HL-60/S4 treated with retinoic acid at 250 ng/mL for 4 days and 3 days (cell line): ENCODE data around the gene PSMB3.
"Not testable (repeated sequence)": the region's sequence is repeated elsewhere in the genome, so short reads cannot be mapped to it uniquely, and the experiment has no call there.

Experiments
- in situ Hi-C: fragments of 300-500 bp; cut with MboI; formaldehyde crosslinking; loops from 2 replicates; pipeline ENCODE4 v1.7.0; 2022; ENCODE audit warnings: low sequenced_read_pairs

The PSMB3 gene

DNA sequence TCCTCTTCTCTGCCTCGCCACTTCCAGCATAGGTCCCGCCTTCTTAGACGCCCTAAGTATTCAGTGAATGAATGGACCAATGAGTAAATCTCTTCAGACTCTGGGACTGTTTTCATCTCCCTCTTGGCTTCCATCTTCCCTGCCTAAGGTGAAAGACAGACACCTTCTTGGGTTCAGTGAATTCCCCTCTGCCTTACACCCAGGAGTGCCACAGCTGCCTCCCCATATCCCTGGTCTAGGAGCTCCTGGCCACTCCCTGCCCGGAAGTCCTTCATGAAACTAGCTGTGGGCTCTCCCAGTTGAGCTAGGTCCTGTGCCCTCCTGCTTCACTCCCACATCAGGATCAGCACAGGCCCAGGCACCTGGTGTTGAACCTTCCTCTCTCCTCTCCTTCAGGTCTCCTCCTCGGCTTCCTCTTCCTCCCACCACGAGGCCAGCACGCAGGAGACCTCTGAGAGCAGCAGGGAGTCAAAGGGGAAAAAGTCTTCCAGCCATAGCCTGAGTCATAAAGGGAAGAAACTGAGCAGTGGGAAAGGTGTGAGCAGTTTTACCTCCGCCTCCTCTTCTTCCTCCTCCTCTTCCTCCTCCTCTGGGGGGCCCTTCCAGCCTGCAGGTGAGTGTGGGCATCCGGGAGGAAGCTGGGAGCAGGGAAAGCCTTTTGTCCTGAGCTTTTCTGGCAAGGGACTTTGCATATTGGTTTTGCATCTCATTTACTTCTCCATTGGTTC lies 37.2 kb upstream of the PSMB3 start:
- in situ Hi-C loops: no loop called here

DNA sequence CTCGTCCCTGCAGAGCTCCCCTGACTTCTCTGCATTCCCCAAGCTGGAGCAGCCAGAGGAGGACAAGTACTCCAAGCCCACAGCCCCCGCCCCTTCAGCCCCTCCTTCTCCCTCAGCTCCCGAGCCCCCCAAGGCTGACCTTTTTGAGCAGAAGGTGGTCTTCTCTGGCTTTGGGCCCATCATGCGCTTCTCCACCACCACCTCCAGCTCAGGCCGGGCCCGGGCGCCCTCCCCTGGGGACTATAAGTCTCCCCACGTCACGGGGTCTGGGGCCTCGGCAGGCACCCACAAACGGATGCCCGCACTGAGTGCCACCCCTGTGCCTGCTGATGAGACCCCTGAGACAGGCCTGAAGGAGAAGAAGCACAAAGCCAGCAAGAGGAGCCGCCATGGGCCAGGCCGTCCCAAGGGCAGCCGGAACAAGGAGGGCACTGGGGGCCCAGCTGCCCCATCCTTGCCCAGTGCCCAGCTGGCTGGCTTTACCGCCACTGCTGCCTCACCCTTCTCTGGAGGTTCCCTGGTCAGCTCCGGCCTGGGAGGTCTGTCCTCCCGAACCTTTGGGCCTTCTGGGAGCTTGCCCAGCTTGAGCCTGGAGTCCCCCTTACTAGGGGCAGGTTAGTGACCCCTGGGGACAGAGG lies 36.1 kb upstream of the PSMB3 start:
- in situ Hi-C loops: no loop called here

DNA sequence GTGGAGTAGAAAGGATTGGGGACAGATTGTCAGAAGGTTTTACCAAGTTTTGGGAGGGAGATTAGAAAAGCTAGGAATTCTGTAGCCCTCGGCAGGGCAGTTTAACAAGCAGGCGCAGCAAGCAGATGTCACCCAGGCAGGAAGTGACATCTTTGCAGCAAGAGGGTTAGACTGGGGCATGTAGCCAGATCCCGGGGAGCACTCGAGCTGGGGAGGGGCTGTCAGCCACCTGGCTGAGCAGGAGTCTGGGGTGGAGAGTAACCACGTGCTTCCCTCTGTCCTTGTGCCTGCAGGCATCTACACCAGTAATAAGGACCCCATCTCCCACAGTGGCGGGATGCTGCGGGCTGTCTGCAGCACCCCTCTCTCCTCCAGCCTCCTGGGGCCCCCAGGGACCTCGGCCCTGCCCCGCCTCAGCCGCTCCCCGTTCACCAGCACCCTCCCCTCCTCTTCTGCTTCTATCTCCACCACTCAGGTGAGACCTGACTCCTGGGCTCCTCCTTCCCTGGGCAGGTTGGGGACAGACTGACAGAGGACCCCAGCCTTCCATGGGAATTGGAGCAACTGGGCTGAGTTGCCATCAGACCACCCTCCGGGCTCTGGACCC lies 35.3 kb upstream of the PSMB3 start:
- in situ Hi-C loops: no loop called here

DNA sequence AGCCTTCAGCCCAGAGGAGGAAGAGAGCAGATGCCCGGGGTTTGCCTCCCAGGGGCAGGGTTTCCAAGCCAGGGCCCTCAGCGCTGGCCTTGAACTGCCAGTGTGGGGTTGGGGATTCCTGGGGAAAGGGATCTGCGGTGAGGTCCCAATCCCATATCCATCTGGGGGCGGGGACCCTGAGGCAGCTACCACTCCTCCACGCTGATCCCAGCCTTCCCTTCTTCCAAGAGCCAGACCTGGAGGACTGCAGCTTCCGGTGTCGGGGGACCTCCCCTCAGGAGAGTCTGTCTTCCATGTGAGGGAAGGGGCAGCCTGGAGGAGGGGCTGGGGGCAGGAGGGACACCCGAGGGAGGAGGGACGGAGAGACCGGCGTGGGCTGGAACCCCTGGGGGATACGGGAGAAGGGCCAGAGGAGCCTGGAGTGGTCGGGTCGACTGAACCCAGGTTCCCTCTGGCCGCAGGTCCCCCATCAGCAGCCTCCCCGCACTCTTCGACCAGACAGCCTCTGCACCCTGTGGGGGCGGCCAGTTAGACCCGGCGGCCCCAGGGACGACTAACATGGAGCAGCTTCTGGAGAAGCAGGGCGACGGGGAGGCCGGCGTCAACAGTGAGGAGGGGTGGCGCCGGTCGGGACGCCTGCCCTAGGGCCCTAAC lies 33.1 kb upstream of the PSMB3 start:
- in situ Hi-C loops: no loop called here

DNA sequence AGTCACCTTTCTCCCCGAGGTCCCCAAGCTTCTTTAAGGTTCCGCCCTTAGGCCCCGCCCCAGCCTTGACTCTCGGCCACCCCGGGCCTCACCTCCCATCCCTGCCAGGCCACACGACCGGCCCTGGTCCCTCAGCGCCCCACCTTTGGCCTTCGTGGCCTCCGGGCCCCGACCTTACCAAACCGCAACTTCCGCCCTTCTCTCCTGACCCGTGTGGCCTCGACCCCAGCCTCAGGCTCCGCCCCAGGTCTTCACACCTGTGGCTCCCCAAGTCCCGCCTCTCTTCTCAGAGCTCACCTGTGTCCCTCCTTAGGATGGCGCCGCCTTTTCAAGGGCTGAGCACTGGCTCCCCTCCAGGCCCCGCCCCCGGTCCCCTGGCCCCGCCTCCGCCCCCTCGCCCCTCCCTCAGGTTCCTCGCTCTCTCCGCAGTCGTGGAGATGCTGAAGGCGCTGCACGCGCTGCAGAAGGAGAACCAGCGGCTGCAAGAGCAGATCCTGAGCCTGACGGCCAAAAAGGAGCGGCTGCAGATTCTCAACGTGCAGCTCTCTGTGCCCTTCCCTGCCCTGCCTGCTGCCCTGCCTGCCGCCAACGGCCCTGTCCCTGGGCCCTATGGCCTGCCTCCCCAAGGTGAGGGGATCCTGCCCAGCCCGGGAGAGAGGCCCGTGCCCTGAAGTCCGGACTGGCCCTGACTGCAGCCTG lies 32.4 kb upstream of the PSMB3 start:
- in situ Hi-C loops: no loop called here

DNA sequence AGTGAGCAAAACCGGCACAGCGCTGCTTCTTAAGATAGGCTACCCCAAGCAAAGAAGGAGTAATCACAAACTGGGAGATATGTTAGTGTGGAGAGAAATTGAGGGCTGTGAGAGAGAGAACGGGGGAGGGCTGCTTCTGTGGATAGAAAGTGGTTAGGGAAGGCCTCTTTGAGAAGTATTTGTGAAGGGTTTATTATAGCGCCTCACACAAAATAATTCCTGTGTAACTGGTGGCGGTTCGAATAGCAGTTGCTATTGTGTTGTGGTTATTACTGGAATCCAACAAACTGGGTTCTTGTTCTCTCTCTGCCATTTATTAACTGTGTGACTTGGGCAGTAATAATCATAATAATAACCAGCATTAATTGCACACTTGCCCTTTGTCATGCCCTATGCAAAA lies 31.6 kb upstream of the PSMB3 start:
- in situ Hi-C loops: no loop called here

DNA sequence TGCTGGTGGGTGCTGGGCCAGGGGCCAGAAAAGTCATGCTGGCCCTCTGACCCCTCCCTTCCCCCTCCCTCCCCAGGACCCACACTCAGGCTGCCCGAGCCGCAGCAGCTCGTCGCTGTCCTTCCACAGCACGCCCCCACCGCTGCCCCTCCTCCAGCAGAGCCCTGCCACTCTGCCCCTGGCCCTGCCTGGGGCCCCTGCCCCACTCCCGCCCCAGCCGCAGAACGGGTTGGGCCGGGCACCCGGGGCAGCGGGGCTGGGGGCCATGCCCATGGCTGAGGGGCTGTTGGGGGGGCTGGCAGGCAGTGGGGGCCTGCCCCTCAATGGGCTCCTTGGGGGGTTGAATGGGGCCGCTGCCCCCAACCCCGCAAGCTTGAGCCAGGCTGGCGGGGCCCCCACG lies 30.7 kb upstream of the PSMB3 start:
- in situ Hi-C loops: no loop called here

DNA sequence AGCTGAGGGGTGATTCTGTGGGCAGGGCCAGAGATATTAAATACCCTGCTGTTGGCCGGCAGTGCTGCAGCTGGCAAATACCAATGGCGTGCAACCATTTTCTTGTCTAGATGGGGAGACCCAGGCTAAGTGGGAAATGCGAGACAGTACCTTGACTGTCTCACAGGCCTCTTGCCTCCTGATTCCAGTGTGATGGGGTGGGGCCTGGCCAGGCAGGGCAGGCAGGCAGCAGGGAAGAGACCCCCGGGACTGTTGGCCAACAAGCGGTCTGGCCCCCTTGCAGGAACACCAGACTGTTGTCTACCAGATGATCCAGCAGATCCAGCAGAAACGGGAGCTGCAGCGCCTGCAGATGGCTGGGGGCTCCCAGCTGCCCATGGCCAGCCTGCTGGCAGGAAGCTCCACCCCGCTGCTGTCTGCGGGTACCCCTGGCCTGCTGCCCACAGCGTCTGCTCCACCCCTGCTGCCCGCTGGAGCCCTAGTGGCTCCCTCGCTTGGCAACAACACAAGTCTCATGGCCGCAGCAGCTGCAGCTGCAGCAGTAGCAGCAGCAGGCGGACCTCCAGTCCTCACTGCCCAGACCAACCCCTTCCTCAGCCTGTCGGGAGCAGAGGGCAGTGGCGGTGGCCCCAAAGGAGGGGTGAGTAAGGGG lies 28.1 kb upstream of the PSMB3 start:
- in situ Hi-C loops: no loop called here

DNA sequence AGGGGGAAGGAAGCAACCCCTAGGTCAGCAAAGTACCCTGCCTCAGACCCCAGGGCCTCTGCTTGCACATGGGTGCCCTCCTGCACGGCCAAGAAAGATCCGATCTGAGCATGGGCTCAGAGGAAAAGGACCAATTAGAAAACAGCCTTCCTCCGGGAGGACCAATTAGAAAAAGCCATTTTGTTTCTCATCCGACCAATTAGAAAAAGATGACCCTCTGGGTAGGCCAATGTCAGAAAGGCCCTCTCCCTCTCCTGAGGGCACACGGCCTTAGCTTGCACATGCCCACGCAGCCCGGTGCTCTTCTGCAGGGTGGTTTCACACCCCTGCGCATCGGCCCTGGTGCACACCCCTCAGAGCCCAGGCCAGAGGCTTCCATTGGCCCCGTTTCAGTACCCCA lies 27.5 kb upstream of the PSMB3 start:
- in situ Hi-C loops: no loop called here

DNA sequence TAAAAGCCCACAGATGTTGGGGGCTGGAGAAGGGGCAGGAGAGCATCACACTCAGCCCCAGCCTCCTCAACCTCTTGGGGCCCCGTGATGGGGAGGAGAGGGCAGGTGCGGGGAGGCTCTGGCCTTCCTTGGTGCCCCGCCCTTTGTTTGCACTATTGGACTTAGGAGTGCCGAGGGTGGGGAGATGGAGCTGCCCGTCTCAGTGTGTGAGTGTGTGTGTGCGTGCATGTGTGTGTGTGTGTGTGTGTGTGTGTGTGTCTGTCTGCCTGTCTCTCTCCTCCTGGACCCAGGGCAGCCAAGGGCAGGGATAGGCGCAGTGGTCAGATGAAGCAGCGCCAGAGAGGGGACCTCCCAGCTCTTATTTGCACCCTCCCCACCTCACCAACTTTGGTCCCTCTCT lies 26.4 kb upstream of the PSMB3 start:
- in situ Hi-C loops: not testable (repeated sequence)

DNA sequence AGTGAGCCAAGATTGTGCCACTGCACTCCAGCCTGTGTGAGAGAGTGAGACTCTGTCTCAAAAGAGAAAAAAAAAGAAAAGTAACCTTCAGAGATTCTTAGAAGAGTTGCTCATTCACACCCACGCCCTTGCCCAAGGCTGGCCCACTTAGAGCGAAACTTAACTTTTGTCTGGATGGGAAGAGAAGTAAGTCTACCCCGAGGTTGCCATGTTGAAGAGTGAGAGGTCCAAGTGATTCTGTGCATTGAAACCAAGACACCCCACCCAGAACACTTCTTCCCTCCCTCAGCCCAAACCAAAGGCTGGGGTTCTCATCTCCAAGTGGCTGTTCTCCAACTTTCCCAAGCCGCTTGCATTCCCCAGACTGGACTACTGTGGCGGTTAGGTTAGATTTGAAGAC lies 24.8 kb upstream of the PSMB3 start:
- in situ Hi-C loops: no loop called here

DNA sequence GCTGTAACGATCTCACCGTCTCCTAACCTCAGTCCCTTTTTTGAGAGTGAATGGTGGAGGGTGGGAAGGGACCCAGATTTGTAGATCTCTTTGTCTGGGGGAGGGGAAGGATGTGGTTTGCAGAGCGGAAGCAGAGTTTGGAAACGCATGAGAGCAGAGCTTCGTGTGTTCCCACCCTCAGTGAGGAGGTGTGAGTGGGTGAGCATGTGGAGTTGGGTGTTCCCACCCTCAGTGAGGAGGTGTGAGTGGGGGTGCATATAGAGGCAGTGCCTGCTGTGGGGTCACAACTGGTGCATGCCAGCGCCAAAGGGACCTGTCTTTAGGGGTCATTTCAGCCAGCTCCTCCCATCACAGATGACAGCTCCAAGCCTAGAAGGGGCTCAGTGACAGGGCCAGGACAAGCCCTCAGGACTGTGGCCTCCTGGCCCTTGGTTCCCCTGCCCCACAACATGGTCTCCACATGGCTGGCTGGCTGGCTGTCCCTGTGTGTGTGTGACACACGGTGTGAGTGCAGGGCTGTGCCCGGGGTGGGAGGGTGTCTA lies 24.2 kb upstream of the PSMB3 start:
- in situ Hi-C loops: no loop called here

DNA sequence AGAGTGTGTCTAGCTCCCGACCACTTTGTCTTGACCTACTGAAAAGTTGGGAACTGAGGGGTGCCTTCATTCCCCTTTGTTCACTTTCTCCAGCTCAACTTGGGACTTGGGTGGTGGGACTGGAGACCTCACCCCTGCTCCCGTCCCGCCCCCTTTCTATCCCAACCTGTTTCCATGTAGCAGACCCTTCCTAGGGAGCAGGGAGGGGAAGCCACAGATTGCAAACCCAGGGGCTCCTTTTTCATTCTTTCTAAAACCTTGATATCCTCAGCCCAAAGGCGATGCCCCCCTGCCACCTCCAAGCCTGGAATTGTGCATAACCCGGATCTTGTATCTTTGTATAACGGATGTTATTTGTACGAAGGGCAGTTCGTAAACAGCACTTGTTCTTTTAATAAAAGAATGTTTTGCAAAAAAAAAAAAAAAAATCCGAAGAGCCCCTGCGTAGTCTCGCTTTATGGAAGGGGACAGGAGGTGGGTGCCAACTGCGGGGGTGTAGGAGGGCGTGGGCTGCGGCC lies 23.1 kb upstream of the PSMB3 start:
- in situ Hi-C loops: no loop called here

DNA sequence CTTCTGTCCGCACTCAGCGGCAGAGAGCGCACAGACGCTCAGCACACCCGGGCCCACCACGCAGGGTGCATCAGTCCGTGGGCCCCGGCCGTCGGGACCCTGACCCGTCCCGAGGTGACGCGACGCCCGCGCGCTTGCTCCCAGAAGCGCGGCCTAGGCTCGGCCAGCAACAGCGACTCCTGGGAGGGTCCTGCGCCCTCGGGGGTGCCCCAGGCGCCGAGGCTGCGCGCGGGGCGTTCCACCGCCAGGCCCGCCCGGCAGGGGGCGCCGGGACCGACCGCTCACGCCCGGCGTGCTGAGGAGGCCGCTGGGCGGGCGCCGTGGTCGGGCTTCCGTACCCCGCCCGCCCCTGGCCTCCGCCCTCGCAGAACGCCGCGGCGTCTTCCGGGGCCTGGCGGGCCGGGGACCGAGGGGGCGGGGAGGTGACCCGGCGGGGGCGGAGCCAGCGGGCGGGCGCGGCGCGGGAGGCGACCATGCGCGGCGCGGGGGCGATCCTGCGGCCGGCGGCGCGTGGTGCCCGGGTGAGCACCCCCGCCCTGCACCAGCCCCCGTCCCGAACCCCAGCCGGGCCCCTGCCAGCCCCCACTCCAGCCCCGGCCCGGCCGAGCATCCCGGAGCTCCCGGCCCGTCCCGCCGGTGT lies 22.5 kb upstream of the PSMB3 start, which contains the start of gene CISD3:
Gene CISD3 (plus strand): TSS at position 456 of the 640 bp plus-strand sequence. CDS start 18 bp downstream, at position 474.
- in situ Hi-C loops: no loop called here

DNA sequence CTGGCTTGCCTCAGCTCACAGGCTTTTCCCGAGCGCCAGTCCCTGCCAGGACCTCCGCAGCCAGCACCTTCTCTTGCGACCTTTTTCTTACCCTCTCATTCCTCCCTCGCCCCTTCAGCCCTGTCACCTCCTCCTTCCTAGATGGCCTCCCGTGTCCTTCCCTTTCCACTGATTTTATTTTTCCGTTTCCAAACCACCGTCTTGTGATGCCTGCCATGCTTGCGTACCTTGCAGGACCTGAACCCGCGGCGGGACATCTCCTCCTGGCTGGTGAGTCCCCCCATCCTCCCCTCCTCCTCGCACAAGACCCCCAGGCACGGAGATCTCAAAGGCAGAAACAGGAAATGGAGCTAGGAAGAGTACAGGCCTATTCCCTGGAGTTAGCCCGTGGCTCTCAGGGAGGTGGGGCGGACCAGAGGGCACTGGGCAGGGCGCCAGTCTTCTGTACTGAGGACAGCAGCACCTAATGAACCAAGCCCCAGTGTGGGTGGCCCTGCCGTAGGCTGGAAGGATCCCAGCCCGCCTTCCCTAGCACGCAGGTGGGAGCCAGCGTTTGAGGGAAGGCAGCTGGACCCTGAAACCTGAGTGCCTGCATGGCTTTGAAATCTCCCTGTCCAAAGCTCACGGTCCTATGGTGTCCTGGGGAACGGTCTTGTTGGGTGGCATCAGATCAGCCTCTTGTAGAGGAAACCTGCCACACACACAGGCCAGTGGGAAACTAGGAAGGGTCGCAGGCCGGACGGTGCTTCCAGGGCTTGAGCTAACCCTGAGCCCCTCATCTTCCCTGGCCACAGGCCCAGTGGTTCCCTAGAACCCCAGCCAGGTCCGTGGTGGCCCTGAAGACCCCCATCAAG lies 21.8 kb upstream of the PSMB3 start:
- in situ Hi-C loops: no loop called here

DNA sequence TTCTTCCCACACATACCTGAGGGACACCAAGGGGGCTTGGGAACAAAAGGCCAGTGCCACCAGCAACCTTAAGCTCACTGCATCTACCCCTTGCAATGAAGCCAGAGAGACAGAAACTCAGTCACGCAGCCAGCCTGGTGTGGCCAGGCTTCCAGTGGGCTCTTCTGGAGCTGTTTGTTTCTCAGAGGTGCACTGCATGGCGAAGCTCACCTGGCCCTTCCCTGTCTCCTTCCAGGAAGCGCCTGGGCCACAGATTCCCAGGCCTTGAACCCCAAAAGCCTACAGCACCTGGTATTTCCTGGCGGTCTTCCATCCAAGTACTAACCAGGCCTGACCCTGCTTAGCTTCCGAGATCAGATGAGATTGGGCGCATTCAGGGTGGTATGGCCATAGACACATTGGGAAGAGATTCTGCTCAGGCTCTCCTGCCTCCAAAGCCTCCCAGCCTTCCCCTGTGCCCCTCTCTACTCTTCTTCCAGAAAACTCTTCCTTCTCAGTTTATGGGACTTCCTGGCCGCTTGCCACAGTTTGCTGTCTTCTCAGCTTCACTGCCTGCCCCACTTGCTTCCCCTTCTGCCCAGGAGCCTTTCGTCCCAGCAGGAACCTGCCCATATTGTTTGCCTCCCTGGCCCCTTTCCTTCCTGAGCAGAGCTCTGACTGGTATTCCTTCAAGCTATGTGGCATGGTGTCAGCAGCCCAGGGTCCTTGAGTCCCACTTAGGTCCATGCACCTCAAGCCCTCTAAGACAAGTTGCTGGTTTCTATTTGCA lies 20.8 kb upstream of the PSMB3 start:
- in situ Hi-C loops: no loop called here

DNA sequence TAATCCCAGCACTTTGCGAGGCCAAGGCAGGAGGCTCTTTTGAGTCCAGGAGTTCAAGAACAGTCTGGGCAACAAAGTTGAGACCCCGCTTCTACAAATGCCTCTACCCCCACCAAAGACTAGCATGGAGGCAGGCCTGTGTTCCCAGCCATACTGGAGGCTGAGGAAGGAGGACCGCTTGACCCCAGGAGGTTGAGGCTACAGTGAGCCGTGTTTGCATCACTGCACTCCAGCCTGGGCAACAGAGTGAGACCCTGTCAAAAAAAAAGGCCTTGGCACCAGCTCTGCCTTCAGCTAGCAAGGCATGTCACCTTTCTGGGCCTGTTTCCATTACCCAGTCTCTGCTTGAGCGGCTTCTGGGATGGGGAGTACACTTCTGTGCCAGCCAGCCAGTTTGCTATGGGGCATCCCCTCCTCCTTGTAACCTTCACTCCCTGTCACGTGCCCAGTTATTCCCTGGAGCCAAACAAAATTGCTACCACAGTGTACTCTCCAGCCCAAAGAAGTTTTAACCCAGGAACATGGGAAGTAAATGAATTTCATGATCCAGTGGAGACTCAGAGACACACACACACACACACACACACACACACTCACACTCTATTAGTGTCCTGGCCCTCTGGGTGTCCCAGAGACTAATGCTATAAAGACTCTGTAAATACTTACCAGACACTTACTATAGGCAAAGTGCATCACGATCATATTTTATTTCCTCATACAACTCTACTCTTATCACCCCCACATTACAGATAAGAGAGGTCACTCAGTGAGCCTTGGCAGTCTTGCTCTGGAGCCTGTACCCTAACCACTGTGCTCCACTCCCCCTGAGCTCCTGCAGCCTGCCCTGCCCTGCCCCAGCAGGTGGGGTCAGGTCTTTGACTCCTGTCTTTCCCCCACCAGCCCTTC lies 19.9 kb upstream of the PSMB3 start:
- in situ Hi-C loops: no loop called here
